HG02759 (cell line): ENCODE data around the gene CD151.

Experiments
- ATAC-seq: cut with Tn5 transposase; IDR thresholded peaks from one replicate; pipeline ENCODE4 v1.9.1; 2021; ENCODE audit warnings: mild to moderate bottlenecking, moderate library complexity; ENCODE audit not compliant: unreplicated experiment

The CD151 gene

GRCh38 chr11:832529-833113, at the start of gene CD151:
TSS of gene CD151 (plus strand) at chr11:832952. CDS start at chr11:836070, 3,118 bp downstream.
- ATAC-seq, result no peak

- ATAC-seq, result no peak
These were observed 49.2 kb upstream of the CD151 start for GRCh38 chr11:783581-784015.

GRCh38 chr11:786235-787083, 46.3 kb upstream of the CD151 start:
- ATAC-seq, result no peak

- no peak for ATAC-seq
These were observed 45.6 kb upstream of the CD151 start for GRCh38 chr11:787084-787675.

GRCh38 chr11:788009-788640, 44.6 kb upstream of the CD151 start:
- no peak for ATAC-seq

GRCh38 chr11:788953-789940, 43.5 kb upstream of the CD151 start:
- ATAC-seq, result no peak

- no peak for ATAC-seq
These were observed 42.8 kb upstream of the CD151 start, which contains the start of gene CEND1 for GRCh38 chr11:789943-790342. TSS of gene CEND1 (minus strand) at chr11:790090. CDS start at chr11:788576, 1,514 bp downstream.

- ATAC-seq, result no peak
These were observed 41.8 kb upstream of the CD151 start for GRCh38 chr11:790721-791564.

GRCh38 chr11:791658-792534, 40.9 kb upstream of the CD151 start:
- no peak for ATAC-seq

GRCh38 chr11:792535-792821, 40.3 kb upstream of the CD151 start:
- ATAC-seq, result no peak

GRCh38 chr11:792873-793272, 39.9 kb upstream of the CD151 start:
- ATAC-seq, result no peak

- ATAC-seq, result no peak
These were observed 39.2 kb upstream of the CD151 start for GRCh38 chr11:793556-793955.

- no peak for ATAC-seq
These were observed 38.6 kb upstream of the CD151 start for GRCh38 chr11:794013-794765.

- ATAC-seq, result no peak
These were observed 37.8 kb upstream of the CD151 start for GRCh38 chr11:794766-795633.

- peak; percentile 20 for ATAC-seq
These were observed 36.9 kb upstream of the CD151 start for GRCh38 chr11:795634-796564.
